GM19351 (cell line): Measurements from ENCODE around the gene PLVAP.

ENCODE experiments used
- ATAC-seq: cut with Tn5 transposase; IDR thresholded peaks from one replicate; pipeline ENCODE4 v1.9.1; 2021; ENCODE audit warnings: mild to moderate bottlenecking, moderate library complexity; ENCODE audit not compliant: unreplicated experiment

PLVAP gene

DNA sequence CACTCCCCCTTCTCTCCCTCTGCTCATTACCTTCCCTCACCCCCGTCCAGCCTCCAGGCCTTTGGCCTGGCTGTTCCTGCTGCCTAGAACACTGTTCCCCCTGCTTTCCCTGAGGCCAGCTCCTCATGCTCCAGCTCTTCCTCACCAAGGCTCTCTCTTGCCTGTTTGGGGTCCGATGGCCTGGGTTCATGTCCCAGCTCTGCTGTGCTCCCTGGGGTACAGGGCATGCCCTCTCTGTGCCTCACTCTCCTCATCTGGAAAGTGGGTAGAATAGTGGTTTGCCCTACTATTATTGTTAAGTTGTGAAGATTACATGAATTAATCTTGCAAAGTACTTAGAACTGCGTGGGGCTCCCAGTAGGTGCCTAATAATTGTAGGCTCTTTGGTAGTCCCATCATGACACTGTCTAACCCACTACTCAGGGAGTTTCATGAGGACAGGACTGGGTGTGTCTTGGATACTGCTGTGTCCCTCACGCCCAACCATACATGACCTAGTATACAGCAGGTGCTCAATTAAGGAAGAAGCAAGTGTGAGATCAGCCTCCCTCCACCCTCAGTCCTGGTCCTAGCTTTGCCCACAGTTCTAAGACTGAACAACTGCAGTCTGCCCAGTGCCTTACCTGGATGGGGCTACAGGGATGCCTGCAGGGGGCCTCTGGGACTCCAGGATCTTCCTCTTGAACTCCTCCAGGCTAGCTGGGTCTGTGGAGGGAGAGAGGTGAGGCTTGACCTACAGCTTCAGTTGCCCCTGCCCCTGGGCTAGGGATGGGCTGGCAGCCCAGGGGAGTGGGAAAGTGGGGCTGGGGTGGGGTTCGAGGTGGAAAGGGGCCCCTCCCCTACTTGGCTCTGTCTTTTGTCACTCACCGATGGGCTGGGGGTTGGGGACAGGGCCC, 17.0 kb downstream of the PLVAP start:
- no peak for ATAC-seq

DNA sequence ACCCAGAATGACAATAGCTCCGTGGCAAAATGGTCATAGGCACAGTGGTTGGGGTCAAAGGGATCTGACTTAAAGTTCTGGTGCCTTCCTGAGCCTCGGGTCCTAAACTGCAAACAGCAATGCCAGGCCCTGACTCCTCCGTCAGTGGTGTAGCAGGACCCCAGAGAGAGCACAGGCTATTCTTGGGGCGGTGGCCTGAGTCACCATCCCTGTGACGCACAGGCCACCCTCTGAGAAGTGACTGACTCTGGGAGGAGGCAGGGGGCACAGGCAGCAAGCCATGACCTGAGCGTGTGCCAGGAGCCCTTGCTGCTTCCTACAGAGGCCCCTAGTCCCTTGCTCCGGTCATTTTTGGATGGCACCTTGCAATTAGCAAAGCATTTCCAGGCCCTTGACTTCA, 18.7 kb downstream of the PLVAP start:
- no peak for ATAC-seq

DNA sequence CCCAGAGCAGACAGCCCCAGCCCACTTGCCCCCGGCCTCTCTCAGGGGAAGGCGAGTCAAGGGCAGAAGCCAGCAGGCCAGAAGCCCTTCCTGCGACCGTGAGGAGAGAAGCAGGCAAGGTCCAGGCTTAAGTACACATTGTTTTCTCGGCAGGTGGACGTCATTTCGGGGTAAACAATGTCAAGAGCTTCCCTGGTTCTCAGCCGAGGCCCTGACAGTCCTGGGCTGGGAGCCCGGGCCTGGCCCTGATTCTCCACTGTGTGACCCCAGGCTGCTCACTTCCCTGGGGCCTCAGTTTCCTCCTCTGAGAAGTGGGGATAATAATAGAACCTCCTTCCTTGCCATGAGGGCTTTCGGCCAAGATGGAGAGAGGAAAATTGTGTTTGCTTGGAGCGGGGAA, 19.4 kb downstream of the PLVAP start:
- ATAC-seq: no peak

DNA sequence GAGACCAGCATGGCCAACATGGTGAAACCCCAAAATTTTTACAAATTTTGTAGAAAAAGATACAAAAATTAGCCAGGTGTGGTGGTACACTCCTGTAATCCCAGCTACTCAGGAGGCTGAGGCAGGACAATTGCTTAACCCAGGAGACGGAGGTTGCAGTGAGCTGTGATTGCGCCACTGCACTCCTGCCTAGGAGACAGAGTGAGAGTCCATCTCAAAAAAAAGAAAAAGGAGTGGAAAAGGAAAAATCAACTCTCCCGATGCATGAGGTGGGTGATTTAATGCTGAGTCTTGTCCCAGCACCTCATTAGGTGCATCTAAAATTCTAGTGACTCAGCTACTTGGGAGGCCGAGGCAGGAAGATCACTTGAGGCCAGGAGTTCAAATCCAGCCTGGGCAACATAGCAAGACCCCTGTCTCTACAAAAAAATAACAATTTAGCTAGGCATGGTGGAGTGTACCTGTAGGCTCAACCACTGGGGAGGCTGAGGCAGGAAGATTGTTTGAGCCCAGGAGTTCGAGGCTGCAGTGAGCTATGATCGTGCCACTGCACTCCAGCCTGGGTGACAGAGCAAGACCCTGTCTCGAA, 20.0 kb downstream of the PLVAP start:
- no peak for ATAC-seq

DNA sequence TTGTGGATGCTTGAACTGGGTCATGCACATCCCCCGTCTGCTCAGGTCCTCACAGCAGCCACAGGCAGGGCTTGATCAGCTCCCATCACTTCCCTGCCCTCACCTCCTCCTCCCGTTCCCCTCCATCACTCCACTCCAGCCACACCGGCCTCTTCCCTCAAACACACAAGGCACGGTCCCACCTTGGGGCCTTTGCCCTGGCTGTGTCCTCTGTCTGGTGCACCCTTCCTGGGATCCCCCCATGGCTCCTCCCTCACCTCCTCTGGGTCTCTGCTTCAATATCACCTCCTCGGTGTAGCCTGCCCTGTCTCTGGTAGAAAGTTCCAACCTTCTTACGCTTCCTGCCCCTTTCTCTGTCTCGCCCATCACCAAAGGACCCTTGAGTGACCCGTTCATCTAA, 23.8 kb downstream of the PLVAP start:
- no peak for ATAC-seq

DNA sequence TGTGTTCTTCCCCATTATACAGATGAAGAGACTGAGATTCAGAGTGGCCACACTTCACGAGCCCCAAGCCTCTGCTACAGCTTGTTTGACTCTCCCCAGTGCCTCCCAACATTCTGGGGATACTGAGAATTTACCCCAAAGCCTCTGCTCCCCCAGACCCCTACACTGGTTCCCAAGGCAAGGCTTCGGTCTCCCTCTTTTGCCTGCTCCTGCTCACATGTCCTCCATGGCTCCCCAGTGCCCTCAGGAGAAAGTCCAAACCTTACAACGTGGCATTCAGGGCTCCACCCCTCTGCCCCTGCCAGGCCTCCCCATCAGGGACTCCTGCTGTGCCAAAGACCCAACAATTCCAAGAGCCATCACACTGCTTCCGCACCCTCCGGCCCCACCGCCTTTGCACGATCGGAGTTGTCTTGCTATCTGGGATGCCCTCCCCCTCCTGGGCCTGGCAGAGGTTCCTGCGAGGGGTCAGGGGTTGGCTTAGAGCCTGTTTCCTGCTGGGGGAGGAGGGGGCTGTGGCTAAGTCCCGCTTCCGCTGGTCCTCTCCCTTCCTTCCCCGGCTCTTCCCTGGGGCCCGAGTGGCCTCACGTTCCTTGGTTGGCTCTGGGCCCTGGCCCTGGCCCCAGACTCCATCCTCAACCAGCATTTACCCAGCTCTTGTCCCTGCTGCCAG, 24.4 kb downstream of the PLVAP start:
- ATAC-seq: no peak

DNA sequence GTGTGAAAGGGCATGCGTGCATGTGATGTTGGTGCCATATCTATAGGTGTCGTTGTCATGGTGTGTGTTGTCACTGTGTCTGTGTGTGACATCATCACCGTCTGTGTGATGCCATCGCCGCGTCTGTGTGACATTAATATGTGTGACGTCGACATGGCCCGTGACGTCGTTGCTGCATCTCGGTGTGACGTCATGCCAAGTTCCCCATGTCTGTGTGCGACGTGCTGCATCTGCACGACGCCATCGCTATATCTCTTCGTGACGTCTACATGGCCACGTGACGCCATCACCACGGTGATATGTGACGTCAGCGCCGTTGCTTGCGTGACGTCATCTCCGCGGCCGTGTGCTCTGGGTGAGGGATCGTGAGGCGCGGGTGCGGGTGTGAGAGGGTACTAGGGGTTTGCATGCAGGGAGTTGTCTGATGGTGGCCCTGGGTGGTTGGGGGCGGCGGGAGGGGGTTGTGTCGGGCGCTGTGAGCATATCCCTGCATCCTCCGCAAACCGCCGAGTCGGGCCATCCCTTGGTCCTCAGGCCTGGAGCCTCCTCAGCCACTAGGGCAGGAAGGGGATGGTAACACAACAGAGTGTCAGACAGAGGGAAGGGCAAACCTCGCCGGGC, 25.2 kb downstream of the PLVAP start:
- ATAC-seq: no peak

DNA sequence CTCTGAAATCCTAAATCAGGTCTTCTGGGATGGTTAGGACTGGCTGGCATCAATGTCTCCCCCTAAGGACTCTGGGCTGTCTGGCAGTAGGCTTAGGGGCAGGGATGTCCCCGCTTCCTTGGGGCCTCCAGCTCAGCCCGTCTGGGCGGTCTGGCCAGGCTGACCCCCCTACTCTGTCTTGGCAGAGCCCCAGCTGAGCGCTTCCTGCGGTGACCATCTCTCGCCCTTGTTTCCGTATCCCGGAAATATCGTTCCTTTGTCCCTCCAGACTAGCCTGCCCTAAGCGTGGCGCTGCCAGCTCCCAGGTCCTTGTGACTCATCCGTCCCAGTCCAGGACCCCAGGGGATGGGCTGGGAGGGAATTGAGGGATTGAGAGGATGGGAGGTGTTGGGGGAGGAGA, 28.4 kb downstream of the PLVAP start:
- ATAC-seq: no peak

DNA sequence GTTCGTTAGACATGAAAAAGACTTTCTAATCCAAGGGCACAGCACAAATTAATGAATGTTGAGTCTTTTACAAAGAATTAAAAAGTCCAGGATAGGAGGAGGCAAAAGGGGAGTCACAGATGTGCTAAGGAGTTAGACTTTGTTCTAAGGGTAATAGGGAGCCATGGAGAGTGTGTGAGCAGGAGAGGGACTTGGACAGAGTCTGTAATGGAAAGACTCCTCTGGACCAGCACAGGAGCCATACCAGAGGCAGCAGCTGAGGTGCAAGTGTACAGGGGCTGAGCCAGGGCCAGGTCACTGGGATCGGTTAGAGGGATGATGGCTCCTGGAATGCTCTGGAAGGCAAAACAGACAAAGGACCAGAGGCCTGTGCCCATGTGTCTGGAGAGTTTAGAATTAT, 29.3 kb downstream of the PLVAP start:
- no peak for ATAC-seq

DNA sequence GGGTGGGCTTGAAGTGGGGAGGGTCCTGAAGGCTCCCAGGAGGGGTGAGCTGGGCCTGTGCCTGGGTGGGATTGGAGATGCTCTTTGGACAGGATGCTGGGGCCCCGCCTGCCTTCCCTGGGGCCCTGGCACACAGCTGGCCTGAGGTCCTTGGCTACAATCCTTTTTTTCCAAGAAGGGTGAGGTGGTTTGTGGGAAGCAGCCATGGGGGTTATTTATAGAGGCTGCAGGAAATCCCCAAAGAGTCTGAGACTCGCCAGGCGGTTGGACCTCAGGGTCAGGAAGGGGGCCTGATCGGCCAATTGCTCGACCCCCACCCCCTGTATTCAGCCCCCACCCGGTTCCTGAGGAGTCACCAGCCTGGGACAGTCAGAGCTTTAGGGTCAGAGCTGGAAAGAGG, 29.8 kb downstream of the PLVAP start:
- ATAC-seq: no peak

DNA sequence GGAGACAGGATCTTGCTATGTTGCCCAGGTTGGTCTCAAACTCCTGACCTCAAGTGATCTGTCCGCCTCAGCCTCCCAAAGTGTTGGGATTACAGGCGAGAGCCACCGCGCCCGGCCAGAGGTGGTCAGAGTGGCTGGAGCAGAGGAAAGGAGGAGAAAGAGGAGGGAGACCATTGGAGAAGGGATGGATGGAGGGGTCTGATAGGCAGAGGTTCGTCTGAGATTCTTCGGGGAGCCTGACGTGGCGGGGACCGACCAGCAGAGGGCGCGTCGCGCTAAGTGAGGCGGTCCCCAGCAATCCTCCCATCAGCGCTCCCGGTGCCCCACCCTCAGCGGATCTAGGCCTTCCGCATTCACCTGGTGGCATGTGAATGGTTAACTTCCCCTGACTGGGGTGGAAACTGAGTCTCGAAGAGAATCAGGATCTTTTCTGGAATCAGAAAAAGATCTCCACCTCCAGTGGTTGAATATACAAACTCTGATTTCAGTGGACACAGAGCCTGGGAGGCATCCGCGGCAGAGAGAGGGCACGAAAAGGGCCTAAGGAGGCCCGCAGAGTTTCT, 31.0 kb downstream of the PLVAP start:
- ATAC-seq: no peak

DNA sequence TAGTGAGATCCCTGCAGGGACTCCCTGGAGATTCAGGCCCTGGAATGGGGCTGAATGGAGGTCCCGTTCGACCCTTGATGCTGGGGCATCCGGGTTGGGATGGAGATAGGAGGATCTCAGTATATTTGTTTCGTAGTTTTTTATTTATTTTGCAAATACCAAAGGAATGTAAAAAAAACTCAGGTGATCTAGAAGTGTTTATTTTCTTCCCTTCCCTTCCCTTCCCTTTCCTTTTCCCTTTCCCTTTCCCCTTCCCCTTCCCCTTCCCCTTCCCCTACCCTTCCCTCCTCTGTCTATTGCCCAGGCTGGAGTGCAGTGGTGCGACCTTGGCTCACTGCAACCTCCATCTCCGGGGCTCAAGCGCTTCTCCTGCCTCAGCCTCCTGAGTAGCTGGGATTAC, 35.3 kb downstream of the PLVAP start:
- ATAC-seq: no peak

DNA sequence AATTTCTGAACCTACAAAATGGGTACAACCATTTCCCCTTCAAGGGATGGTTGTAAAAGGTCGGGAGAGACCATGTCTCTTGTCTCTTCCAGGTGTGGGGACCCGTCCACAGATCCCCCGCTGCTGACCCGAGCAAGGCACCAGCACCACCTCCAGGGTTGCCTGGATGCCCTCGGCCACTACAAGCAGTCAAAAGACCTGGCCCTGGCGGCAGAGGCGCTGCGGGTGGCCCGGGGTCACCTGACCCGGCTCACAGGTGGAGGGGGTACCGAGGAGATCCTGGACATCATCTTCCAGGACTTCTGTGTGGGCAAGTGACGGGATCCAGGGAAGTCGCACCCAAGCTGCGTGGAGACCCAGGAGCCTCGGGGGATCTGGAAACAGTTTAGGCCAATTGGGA, 35.8 kb downstream of the PLVAP start:
- no peak for ATAC-seq

DNA sequence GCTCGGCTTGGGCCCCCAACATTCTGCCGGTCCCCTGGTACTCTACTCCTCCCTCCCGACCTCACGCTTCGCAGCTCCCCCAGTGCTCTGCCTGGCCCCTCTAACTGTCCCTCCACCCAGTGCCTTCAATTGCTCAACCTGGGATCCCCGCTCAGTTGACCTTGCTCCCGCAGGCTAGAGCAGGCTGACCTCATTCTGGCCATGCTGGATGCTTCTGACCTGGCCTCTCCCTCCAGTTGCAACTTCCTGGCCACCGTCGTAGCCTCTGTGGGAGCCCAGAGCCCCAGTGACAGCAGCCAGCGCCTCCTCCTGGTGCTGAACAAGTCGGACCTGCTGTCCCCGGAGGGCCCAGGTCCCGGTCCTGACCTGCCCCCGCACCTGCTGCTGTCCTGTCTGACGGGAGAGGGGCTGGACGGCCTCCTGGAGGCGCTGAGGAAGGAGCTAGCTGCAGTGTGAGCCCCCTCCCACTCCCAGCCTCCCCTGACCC, 36.2 kb downstream of the PLVAP start:
- no peak for ATAC-seq

DNA sequence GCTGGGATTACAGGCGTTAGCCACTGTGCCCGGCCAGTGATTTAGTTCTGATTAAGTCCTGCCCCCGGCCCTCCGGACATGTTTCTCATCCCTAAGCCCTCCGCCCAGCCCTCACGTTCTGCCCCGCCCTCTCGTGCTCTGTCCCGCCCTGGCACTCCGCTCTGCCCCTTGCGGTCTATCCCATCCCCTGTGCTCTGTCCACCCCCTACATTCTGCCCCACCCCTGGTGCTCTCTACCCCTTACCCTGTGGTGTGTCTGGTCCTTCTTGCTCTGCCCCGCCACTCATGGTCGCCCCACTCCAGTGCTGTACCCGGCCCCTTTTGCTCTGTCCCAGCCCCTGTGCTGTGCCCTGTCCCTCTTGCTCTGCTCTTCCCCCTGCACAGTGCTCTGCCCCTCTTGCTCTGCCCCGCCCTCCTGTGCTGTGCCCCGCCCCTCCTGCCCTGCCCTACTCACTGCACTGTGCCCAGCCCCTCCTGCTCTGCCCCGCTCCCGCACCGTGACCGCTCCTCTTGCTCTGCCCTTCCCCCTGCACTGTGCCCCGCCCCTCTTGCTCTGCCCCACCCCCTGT, 36.8 kb downstream of the PLVAP start:
- ATAC-seq: no peak

DNA sequence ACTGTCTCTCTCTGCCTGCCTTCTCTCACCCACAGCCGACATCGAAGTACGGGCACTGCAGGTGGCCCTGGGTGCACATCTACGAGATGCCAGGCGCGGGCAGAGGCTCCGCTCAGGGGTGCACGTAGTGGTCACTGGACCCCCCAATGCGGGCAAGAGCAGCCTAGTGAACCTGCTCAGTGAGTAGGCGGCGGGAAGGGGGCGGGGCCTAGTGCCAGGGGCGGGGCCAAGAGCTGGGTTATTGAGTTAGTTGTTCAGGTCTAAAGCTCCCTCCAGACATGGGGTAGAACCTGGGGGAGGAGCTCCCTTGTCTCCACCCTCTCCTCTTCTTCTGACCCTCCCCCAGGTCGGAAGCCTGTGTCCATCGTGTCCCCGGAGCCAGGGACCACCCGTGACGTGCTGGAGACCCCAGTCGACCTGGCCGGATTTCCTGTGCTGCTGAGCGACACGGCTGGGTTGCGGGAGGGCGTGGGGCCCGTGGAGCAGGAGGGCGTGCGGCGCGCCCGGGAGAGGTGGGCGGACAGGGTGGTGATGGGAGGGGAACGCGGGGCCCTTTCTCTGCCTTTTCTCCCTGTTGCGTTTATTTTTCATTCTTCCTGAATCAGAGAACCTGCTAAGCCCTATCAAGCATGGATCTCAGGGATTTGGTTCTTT, 37.9 kb downstream of the PLVAP start:
- ATAC-seq: no peak

DNA sequence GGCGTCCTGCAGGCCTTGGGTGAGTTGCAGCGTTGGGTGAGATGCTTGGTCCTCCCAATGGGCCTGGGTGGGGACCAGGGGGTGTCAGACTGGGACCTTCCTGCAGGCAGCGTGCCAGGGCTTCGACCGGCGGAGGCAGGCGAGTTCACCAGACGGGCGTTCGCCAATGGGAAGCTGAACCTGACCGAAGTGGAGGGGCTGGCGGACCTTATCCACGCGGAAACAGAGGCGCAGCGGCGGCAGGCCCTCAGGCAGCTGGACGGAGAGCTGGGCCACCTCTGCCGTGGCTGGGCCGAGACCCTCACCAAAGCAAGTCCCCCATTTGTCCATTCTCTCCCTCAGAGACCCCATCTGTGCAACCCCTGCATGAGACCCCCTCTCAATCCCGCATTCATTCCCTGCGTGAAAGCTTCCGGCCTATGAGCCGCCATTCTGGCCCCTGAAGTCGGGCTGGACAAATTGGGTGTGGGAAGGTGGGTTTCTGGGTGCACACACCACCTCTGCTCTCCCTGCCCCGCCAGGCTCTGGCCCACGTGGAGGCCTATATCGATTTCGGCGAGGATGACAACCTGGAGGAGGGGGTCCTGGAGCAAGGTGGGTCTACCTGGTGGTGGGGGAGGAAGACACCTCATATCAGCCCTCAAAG, 38.6 kb downstream of the PLVAP start:
- ATAC-seq: no peak

DNA sequence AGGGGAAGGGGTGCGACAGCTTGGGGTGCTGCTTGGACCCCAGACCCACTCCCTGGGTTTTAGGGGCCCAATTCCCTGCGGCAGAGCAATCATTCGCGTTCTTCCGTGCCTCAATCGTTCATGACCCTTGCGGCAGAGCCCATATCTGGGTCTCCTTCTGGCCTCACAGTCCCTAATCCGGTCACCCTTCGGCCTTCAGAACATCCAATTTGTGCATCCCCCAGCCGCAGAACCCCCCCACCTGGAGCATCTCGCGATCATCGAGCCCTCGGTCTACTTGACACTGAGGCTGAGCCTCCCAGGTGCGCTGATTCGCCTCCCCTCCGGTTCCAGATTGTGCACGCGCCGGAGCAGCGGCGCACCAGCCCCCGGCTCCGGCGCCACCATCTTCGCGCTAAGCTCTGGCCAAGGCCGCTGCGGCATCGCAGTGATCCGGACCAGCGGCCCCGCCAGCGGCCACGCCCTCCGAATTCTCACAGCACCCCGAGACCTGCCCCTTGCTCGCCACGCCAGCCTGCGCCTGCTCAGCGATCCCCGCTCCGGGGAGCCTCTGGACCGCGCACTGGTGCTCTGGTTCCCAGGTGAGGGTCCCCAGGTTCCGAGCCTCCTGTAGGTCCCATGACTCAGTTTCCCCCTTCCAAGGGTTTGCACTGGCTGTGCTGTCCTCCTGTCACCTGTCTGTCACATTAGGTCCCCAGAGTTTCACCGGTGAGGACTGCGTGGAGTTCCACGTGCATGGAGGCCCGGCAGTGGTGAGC, 39.3 kb downstream of the PLVAP start:
- ATAC-seq: no peak
